A549 (cell line): ENCODE measurements around the gene LINC01488.

Experiments used
- E2F6 ChIP-seq: IDR thresholded peaks from 2 replicates; pipeline ENCODE4 v1.6.1; 2012; ENCODE audit warnings: low read depth, borderline replicate concordance
- HDAC2 ChIP-seq: fragments of 200-600 bp; sonication (generic); IDR thresholded peaks from 2 replicates; pipeline ENCODE4 v1.6.1; 2016
- JUNB ChIP-seq: fragments of >200 bp; sonication (Bioruptor Twin); formaldehyde crosslinking; IDR thresholded peaks from 2 replicates; pipeline ENCODE4 v1.6.1; 2016
- POLR2A ChIP-seq: IDR thresholded peaks from 2 replicates; pipeline ENCODE4 v1.6.1; 2012; ENCODE audit warnings: mild to moderate bottlenecking, low read length
- ZNF302 ChIP-seq: fragments of 250-450 bp; sonication (Bioruptor Pico); IDR thresholded peaks from 2 replicates; pipeline ENCODE4 v1.9.0; 2021; ENCODE audit warnings: inconsistent platforms, mild to moderate bottlenecking, moderate library complexity

DNA sequence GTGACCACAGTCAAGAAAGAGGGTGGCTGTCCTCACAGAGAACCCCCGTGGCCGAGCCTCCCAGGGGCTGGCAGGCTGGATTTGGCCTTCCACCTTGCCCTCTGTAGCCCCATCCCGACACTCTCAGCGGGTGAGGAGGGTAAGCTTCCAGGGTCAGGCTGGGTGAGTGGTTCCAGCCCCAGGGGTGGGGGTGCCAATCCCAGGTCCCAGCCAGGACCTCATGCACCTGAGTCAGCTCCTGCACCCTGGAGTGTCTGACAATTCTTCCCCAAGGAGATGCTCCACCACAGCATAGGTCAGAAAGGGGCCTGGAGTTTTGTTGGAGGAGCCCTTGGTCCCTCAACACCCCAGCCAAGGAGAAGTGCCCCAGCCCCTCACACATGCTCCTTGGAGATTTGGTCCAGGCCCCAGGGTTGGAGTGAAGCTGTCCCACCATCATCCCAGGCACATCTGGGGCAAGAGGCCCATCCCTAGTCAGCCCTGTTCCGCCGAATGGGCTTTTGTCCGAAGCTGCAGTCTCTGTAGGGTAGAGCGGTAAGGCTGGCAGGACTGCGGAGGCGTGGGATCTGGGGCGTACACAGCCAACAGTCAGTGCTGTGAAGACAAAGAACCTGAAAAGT lies 8.4 kb downstream of the LINC01488 start:
- TF ChIP-seq ZNF302 (CRISPR knock-in tag) (no peak), POLR2A (no peak), HDAC2 (no peak), E2F6 (no peak), JUNB (no peak)
